K562 (cell line): ENCODE results near the gene BTBD10. TPM values are rescaled to one million over a fixed set of nuclear protein-coding genes. Genes with fewer than 3 reads are reported as not detected.

Experiments
- ATAC-seq: fragments of 200-7000 bp; cut with Tn5 transposase; 3 replicates; pipeline ENCODE4 v1.9.1; 2020; ENCODE audit warnings: moderate library complexity
- BruUV-seq: library from RNA; stranded (reverse); fragments of 400-500 nt; replicated peaks from 2 replicates; lab custom pipeline; 2021; lab: Mats Ljungman, UMichigan
- CTCF ChIA-PET: fragments of 300-600 bp; formaldehyde crosslinking; extraction: SDS; loops from one replicate; lab custom pipeline; 2021; ENCODE audit warnings: low intra/inter-chr PET ratio; lab: Yijun Ruan, JAX
- POLR2A ChIA-PET: fragments of 300-600, 350-650 bp; sonication (Branson Sonifier 250); formaldehyde crosslinking; extraction: SDS; loops from one replicate; lab custom pipeline; 2021; ENCODE audit warnings: antibody characterized with exemption, inconsistent platforms; lab: Yijun Ruan, JAX
- DNase-seq, 4 experiments: peaks; one replicate each; pipeline versions ENCODE4 v3.0.0 to v3.0.0-alpha.2; 2011 to 2018; ENCODE audit warnings: low spot score in 3 of 4, mixed read lengths in 3 of 4; ENCODE audit errors: extremely low read depth in 1 of 4
- FAIRE-seq: peaks from 2 replicates; lab custom pipeline; 2011; peaks lifted over from hg19 to GRCh38; lab: Jason Lieb, UNC
- H2AFZ ChIP-seq: 2 replicates; pipeline ENCODE4 v1.6.0; 2011; ENCODE audit warnings: low read depth, low read length, control low read depth, inconsistent platforms
- H3K27ac ChIP-seq: fragments of 200-600 bp; 3 replicates; pipeline ENCODE4 v1.8.0; 2011; ENCODE audit warnings: low read depth, mild to moderate bottlenecking, control low read depth, inconsistent platforms, low read length, moderate library complexity, mixed read lengths; ENCODE audit errors: extremely low read depth
- H3K27me3 ChIP-seq, 2 experiments: fragments of 300-600 bp in 1 of 2; 2 replicates in 1 of 2; 3 replicates in 1 of 2; pipeline versions ENCODE4 v1.6.0 to v1.8.0; 2011; ENCODE audit warnings: inconsistent platforms in 2 of 2, low read length in 2 of 2, mild to moderate bottlenecking in 1 of 2, mixed read lengths in 1 of 2, moderate library complexity in 1 of 2; ENCODE audit not compliant: control insufficient read depth in 2 of 2, insufficient read depth in 2 of 2
- H3K36me3 ChIP-seq: fragments of 300-600 bp; 3 replicates; pipeline ENCODE4 v1.8.0; 2011; ENCODE audit warnings: mild to moderate bottlenecking, low read length, inconsistent platforms; ENCODE audit not compliant: control insufficient read depth, insufficient read depth
- H3K4me1 ChIP-seq, 2 experiments: fragments of 200-600 bp in 1 of 2; replicated peaks in 1 of 2; 2 replicates in 1 of 2; 3 replicates in 1 of 2; pipeline versions ENCODE4 v1.5.1 to v1.8.0; 2011; ENCODE audit warnings: inconsistent platforms in 2 of 2, low read length in 2 of 2, mild to moderate bottlenecking in 1 of 2, mixed read lengths in 1 of 2, moderate library complexity in 1 of 2; ENCODE audit not compliant: control insufficient read depth in 2 of 2, insufficient read depth in 2 of 2
- H3K4me2 ChIP-seq: 2 replicates; pipeline ENCODE4 v1.6.1; 2011; ENCODE audit warnings: low read length, control low read depth, inconsistent platforms, mixed read lengths; ENCODE audit not compliant: insufficient read depth
- H3K4me3 ChIP-seq: fragments of 200-600 bp; sonication (generic), shearing (Covaris generic); 2 replicates; pipeline ENCODE4 v1.5.1; 2016; ENCODE audit warnings: control low read depth, inconsistent platforms
- H3K79me2 ChIP-seq: fragments of 200-600 bp; 3 replicates; pipeline ENCODE4 v1.8.0; 2011; ENCODE audit warnings: low read length, inconsistent platforms; ENCODE audit not compliant: control insufficient read depth, insufficient read depth
- H3K9ac ChIP-seq, 2 experiments: 2 replicates each; pipeline versions ENCODE4 v1.6.0 to v1.6.1; 2011; ENCODE audit warnings: low read depth in 2 of 2, low read length in 2 of 2, control low read depth in 1 of 2, inconsistent platforms in 1 of 2, mild to moderate bottlenecking in 1 of 2, mixed read lengths in 1 of 2; ENCODE audit not compliant: insufficient read depth in 1 of 2
- H3K9me1 ChIP-seq: one replicate; pipeline ENCODE4 v1.6.0; 2011; ENCODE audit warnings: inconsistent platforms, mild to moderate bottlenecking, low read length, moderate library complexity; ENCODE audit not compliant: control insufficient read depth, insufficient read depth
- H3K9me3 ChIP-seq: replicated peaks from 2 replicates; pipeline ENCODE4 v1.5.1; 2011; ENCODE audit warnings: low read depth, low read length, inconsistent platforms; ENCODE audit not compliant: control insufficient read depth, insufficient read depth
- H4K20me1 ChIP-seq: replicated peaks from 2 replicates; pipeline ENCODE4 v1.6.1; 2011; ENCODE audit warnings: low read length, inconsistent platforms, mixed read lengths; ENCODE audit not compliant: control insufficient read depth, insufficient read depth
- CTBP1 ChIP-seq: fragments of 450-650 bp; IDR thresholded peaks from 2 replicates; pipeline ENCODE4 v1.6.1; 2016; ENCODE audit warnings: borderline replicate concordance
- ELF4 ChIP-seq: fragments of 450-650 bp; formaldehyde crosslinking; IDR thresholded peaks from 2 replicates; pipeline ENCODE4 v1.4.0; 2022; ENCODE audit warnings: missing genetic modification characterization
- NCOA6 ChIP-seq: fragments of 450-650 bp; IDR thresholded peaks from 2 replicates; pipeline ENCODE4 v1.6.1; 2017; ENCODE audit warnings: mild to moderate bottlenecking
- RBBP5 ChIP-seq: fragments of 200-600 bp; sonication (generic); IDR thresholded peaks from 2 replicates; pipeline ENCODE4 v1.6.1; 2012; ENCODE audit warnings: borderline replicate concordance, mild to moderate bottlenecking, low read length, control low read depth, inconsistent platforms; ENCODE audit not compliant: insufficient read depth, poor library complexity, severe bottlenecking
- SAP30 ChIP-seq: fragments of 200-600 bp; sonication (generic); IDR thresholded peaks from 2 replicates; pipeline ENCODE4 v1.6.1; 2012; ENCODE audit warnings: borderline replicate concordance, low read depth, mild to moderate bottlenecking, moderate library complexity, low read length, control low read depth, inconsistent platforms; ENCODE audit not compliant: insufficient read depth, poor library complexity, severe bottlenecking
- TCF15 ChIP-seq: fragments of 250-450 bp; sonication (Bioruptor Pico); IDR thresholded peaks from 2 replicates; pipeline ENCODE4 v1.8.0; 2022; ENCODE audit warnings: moderate library complexity, mild to moderate bottlenecking, inconsistent platforms
- TCF7 ChIP-seq: sonication (generic); IDR thresholded peaks from 2 replicates; pipeline ENCODE4 v1.6.1; 2016; ENCODE audit warnings: antibody characterized with exemption, borderline replicate concordance
- ZNF143 ChIP-seq: sonication (generic); formaldehyde crosslinking; IDR thresholded peaks from 2 replicates; pipeline ENCODE4 v1.9.0; 2022; ENCODE audit warnings: mild to moderate bottlenecking, missing genetic modification reagents
- WGBS: fragments of 100-300 bp; shearing (Covaris generic); methylation state at CpG from one replicate; pipeline ENCODE4 v1.1.6; 2016; ENCODE audit warnings: low coverage, mixed read lengths; ENCODE audit not compliant: insufficient coverage; ENCODE audit errors: missing lambda C conversion rate; 5-methylcytosine and 5-hydroxymethylcytosine counted together
- in situ Hi-C: fragments of 300-500 bp; cut with MboI; formaldehyde crosslinking; loops from 4 replicates; pipeline ENCODE4 v1.15.0; 2018; ENCODE audit warnings: inconsistent platforms, mixed read lengths
- intact Hi-C: fragments of 100-400 bp; cut with micrococcal nuclease; formaldehyde crosslinking; loops from 2 replicates; pipeline ENCODE4 v1.14.2; 2022
- polyA plus RNA-seq, 8 experiments: library from polyadenylated mRNA; depleted of rRNA in 4 of 8; stranded (reverse) in 5 of 8; unstranded in 3 of 8; fragments of >200 nt; fragmentation: Nextera tagmentation in 2 of 8; fragmentation: Illumina TruSeq in 1 of 8; extraction: Ambion mirVana in 2 of 8; extraction: Trizol in 1 of 8; gene quantifications; 2 replicates each; pipeline versions ENCODE4 v1.2.1 to v1.2.3, GENCODE V29; 2011 to 2014; ENCODE audit warnings: inconsistent platforms in 1 of 8, missing spikeins in 1 of 8
- total RNA-seq, 7 experiments: library from RNA; depleted of rRNA in 6 of 7; stranded (reverse); fragments of >200 nt in 6 of 7; fragmentation: Illumina TruSeq in 2 of 7; extraction: Trizol in 2 of 7; gene quantifications; 2 replicates each; pipeline versions ENCODE4 v1.2.1 to v1.2.3, GENCODE V29; 2011 to 2021; ENCODE audit warnings: low replicate concordance in 1 of 7

BTBD10 gene
- total and polyA plus RNA-seq, 9 of the 15 experiments (the other 6 are each of a cell fraction or from before 2014, with no cell fraction given), result 11.6 to 22.8 (median 16.3) TPM

GRCh38 chr11:13503393-13503792 is 40.4 kb upstream of the BTBD10 start:
- no peaks in the 10 kb centered on the region for H3K79me2 ChIP-seq
- no peak for ATAC-seq
- H3K4me2 ChIP-seq, result no peak overlapping the region
- H3K27ac ChIP-seq, result no peak overlapping the region
- DNase-seq, result no peak
- no peak overlapping the region for H3K9ac ChIP-seq
- H3K4me3 ChIP-seq, result no peak overlapping the region
- no peak overlapping the region for H2AFZ ChIP-seq
- no peaks in the 10 kb centered on the region for H4K20me1 ChIP-seq
- no peaks in the 10 kb centered on the region for H3K9me3 ChIP-seq
- H3K27me3 ChIP-seq, result peaks cover 0 to 2% of the 10 kb centered on the region in 2 experiments; a peak in 1 of 5 replicates
- no peaks in the 10 kb centered on the region for H3K36me3 ChIP-seq
- 0% methylated on average over 1 of the region's 1 CpG for WGBS
- ChIA-PET POLR2A (no interaction called here), CTCF (no interaction called here)
- H3K4me1 ChIP-seq, result no peaks in the 10 kb centered on the region
- no TSS peak for BruUV-seq
- TF ChIP-seq NCOA6 (no peak), SAP30 (no peak), TCF15 (CRISPR knock-in tag) (no peak), RBBP5 (no peak), CTBP1 (no peak), ZNF143 (CRISPR knock-in tag) (no peak), ELF4 (CRISPR knock-in tag) (no peak), TCF7 (no peak)
- in situ Hi-C loops (no loop called here), intact Hi-C loops (no loop called here)
- no peaks in the 10 kb centered on the region for H3K9me1 ChIP-seq
- no peak for FAIRE-seq
